Prostate gland (tissue), 2 donors: Measurements from ENCODE around the gene BICDL1.

ENCODE experiments used
- POLR2A ChIP-seq: fragments of 450-650 bp; IDR thresholded peaks from one replicate; pipeline ENCODE4 v1.6.1; 2016; ENCODE audit warnings: antibody characterized with exemption, mild to moderate bottlenecking
- POLR2AphosphoS5 ChIP-seq: sonication (generic); formaldehyde crosslinking; IDR thresholded peaks from one replicate; pipeline ENCODE4 v1.6.1; 2017; ENCODE audit warnings: antibody characterized with exemption
- TF ChIP-seq, protein P1 (sequence below), 4 experiments: fragments of 200-600 bp in 2 of 4; fragments of 450-650 bp in 2 of 4; sonication (generic) in 2 of 4; IDR thresholded peaks; 1 replicate in 3 of 4; 2 replicates in 1 of 4; pipeline ENCODE4 v1.5.1; 2016 to 2019; ENCODE audit warnings: antibody characterized with exemption in 4 of 4, mild to moderate bottlenecking in 2 of 4, moderate library complexity in 2 of 4

- TF ChIP-seq, protein P1, sequence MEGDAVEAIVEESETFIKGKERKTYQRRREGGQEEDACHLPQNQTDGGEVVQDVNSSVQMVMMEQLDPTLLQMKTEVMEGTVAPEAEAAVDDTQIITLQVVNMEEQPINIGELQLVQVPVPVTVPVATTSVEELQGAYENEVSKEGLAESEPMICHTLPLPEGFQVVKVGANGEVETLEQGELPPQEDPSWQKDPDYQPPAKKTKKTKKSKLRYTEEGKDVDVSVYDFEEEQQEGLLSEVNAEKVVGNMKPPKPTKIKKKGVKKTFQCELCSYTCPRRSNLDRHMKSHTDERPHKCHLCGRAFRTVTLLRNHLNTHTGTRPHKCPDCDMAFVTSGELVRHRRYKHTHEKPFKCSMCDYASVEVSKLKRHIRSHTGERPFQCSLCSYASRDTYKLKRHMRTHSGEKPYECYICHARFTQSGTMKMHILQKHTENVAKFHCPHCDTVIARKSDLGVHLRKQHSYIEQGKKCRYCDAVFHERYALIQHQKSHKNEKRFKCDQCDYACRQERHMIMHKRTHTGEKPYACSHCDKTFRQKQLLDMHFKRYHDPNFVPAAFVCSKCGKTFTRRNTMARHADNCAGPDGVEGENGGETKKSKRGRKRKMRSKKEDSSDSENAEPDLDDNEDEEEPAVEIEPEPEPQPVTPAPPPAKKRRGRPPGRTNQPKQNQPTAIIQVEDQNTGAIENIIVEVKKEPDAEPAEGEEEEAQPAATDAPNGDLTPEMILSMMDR (IDR thresholded peaks at IDR 0.05): no peak
- TF ChIP-seq POLR2A (no peak), POLR2AphosphoS5 (no peak)
Measured at GRCh38 chr12:120000556-120000955, 11.5 kb downstream of the BICDL1 start.
